Measurements from ENCODE around the gene RBM47. TPM values are rescaled to one million over a fixed set of nuclear protein-coding genes. Genes with fewer than 3 reads are reported as not detected.
"Not testable (repeated sequence)": the region's sequence is repeated elsewhere in the genome, so short reads cannot be mapped to it uniquely, and the experiment has no call there.

The RBM47 gene
- total RNA-seq, 2 donors from 2014 or later, result 0.22 to 0.48 TPM

GRCh38 chr4:40394236-40394635, 235.4 kb downstream of the RBM47 start:
- H3K9me3 Mint-ChIP-seq, result no peaks in the 10 kb centered on the region
- H3K36me3 Mint-ChIP-seq (ENCODE audit: low read depth), result no peaks in the 10 kb centered on the region
- H3K4me3 Mint-ChIP-seq, result no peak overlapping the region
- H3K27ac Mint-ChIP-seq, result no peak overlapping the region
- no peak for ATAC-seq (replicated peaks)
- no peaks in the 10 kb centered on the region for H3K27me3 Mint-ChIP-seq
- H3K4me1 Mint-ChIP-seq, result no peaks in the 10 kb centered on the region

GRCh38 chr4:40392241-40392640, 237.4 kb downstream of the RBM47 start:
- ATAC-seq (replicated peaks); H3K27ac Mint-ChIP-seq; H3K27me3 Mint-ChIP-seq; H3K36me3 Mint-ChIP-seq (ENCODE audit: low read depth); H3K4me3 Mint-ChIP-seq; H3K4me1 Mint-ChIP-seq; H3K9me3 Mint-ChIP-seq: not testable (repeated sequence)

- no peak overlapping the region for H3K4me3 Mint-ChIP-seq
- no peak for ATAC-seq (replicated peaks)
- H3K9me3 Mint-ChIP-seq, result no peaks in the 10 kb centered on the region
- H3K36me3 Mint-ChIP-seq (ENCODE audit: low read depth), result no peaks in the 10 kb centered on the region
- H3K27me3 Mint-ChIP-seq, result no peaks in the 10 kb centered on the region
- H3K27ac Mint-ChIP-seq, result no peak overlapping the region
- H3K4me1 Mint-ChIP-seq, result no peaks in the 10 kb centered on the region
Observed at GRCh38 chr4:40389986-40390385, 239.7 kb downstream of the RBM47 start.

GRCh38 chr4:40388239-40388638, 241.4 kb downstream of the RBM47 start:
- H3K4me1 Mint-ChIP-seq, result no peaks in the 10 kb centered on the region
- H3K27ac Mint-ChIP-seq, result no peak overlapping the region
- ATAC-seq (replicated peaks), result no peak
- no peaks in the 10 kb centered on the region for H3K27me3 Mint-ChIP-seq
- H3K36me3 Mint-ChIP-seq (ENCODE audit: low read depth), result no peaks in the 10 kb centered on the region
- H3K9me3 Mint-ChIP-seq, result no peaks in the 10 kb centered on the region
- H3K4me3 Mint-ChIP-seq, result no peak overlapping the region

GRCh38 chr4:40380647-40381046, 249.0 kb downstream of the RBM47 start:
- no peak overlapping the region for H3K4me3 Mint-ChIP-seq
- H3K27me3 Mint-ChIP-seq, result no peaks in the 10 kb centered on the region
- H3K9me3 Mint-ChIP-seq, result no peaks in the 10 kb centered on the region
- H3K27ac Mint-ChIP-seq, result no peak overlapping the region
- ATAC-seq (replicated peaks), result no peak
- no peaks in the 10 kb centered on the region for H3K36me3 Mint-ChIP-seq (ENCODE audit: low read depth)
- no peaks in the 10 kb centered on the region for H3K4me1 Mint-ChIP-seq

GRCh38 chr4:40379248-40379647, 250.4 kb downstream of the RBM47 start:
- H3K4me3 Mint-ChIP-seq, result no peak overlapping the region
- no peaks in the 10 kb centered on the region for H3K36me3 Mint-ChIP-seq (ENCODE audit: low read depth)
- H3K27ac Mint-ChIP-seq, result no peak overlapping the region
- H3K27me3 Mint-ChIP-seq, result no peaks in the 10 kb centered on the region
- H3K9me3 Mint-ChIP-seq, result no peaks in the 10 kb centered on the region
- ATAC-seq (replicated peaks), result no peak
- no peaks in the 10 kb centered on the region for H3K4me1 Mint-ChIP-seq

- Mint-ChIP-seq H3K4me3 (no peak overlapping the region), H3K4me1 (no peaks in the 10 kb centered on the region), H3K9me3 (no peaks in the 10 kb centered on the region), H3K27ac (no peak overlapping the region), H3K27me3 (no peaks in the 10 kb centered on the region), H3K36me3 (ENCODE audit: low read depth) (no peaks in the 10 kb centered on the region)
- ATAC-seq (replicated peaks), result no peak
Observed at GRCh38 chr4:40378619-40379018, 251.0 kb downstream of the RBM47 start.

GRCh38 chr4:40377512-40378365, 251.9 kb downstream of the RBM47 start:
- no peaks in the 10 kb centered on the region for H3K4me1 Mint-ChIP-seq
- peak; percentile 47 for ATAC-seq (replicated peaks)
- no peaks in the 10 kb centered on the region for H3K9me3 Mint-ChIP-seq
- H3K4me3 Mint-ChIP-seq, result no peak overlapping the region
- H3K36me3 Mint-ChIP-seq (ENCODE audit: low read depth), result no peaks in the 10 kb centered on the region
- H3K27me3 Mint-ChIP-seq, result no peaks in the 10 kb centered on the region
- no peak overlapping the region for H3K27ac Mint-ChIP-seq

- H3K4me1 Mint-ChIP-seq, result no peaks in the 10 kb centered on the region
Observed at GRCh38 chr4:40375620-40376019, 254.0 kb downstream of the RBM47 start.

GRCh38 chr4:40375095-40375494, 254.6 kb downstream of the RBM47 start:
- no peaks in the 10 kb centered on the region for H3K4me1 Mint-ChIP-seq
- H3K4me3 Mint-ChIP-seq, result no peak overlapping the region
- no peaks in the 10 kb centered on the region for H3K27me3 Mint-ChIP-seq
- H3K9me3 Mint-ChIP-seq, result no peaks in the 10 kb centered on the region
- no peaks in the 10 kb centered on the region for H3K36me3 Mint-ChIP-seq (ENCODE audit: low read depth)
- no peak overlapping the region for H3K27ac Mint-ChIP-seq
- no peak for ATAC-seq (replicated peaks)

More at GRCh38 chr4:40375620-40376019, 254.0 kb downstream of the RBM47 start:
- Mint-ChIP-seq H3K9me3 (no peaks in the 10 kb centered on the region), H3K27me3 (no peaks in the 10 kb centered on the region), H3K36me3 (ENCODE audit: low read depth) (no peaks in the 10 kb centered on the region), H3K27ac (no peak overlapping the region), H3K4me3 (no peak overlapping the region)
- ATAC-seq (replicated peaks), result no peak

GRCh38 chr4:40373636-40374035, 256.0 kb downstream of the RBM47 start:
- no peak for ATAC-seq (replicated peaks)
- Mint-ChIP-seq H3K9me3 (no peaks in the 10 kb centered on the region), H3K27ac (no peak overlapping the region), H3K4me3 (no peak overlapping the region), H3K27me3 (no peaks in the 10 kb centered on the region), H3K36me3 (ENCODE audit: low read depth) (no peaks in the 10 kb centered on the region), H3K4me1 (no peaks in the 10 kb centered on the region)

Other genes starting within 250 kb of the RBM47 start
- gene NSUN7, start 120.1 kb upstream of the RBM47 start, total RNA-seq, result under 1 TPM in 1 of 2 donors, not detected in 1; 0.50 TPM

All from activated T-helper 17 cell treated with anti-CD3 and anti-CD28 coated beads, Interleukin-2, amount 50 U/mL, for 72 hours (primary cell).